T-helper 1 cell treated with Interleukin-12 subunit alpha and Interleukin-12 subunit beta and Interleukin-4 antibody, amounts not matched to agents 30 ng/mL and 1 ng/mL, for 36 hours (primary cell): ENCODE measurements around the gene UVSSA. TPM values are rescaled to one million over a fixed set of nuclear protein-coding genes. Genes with fewer than 3 reads are reported as not detected.

Source experiments
- intact Hi-C: fragments of 100-400 bp; cut with micrococcal nuclease; formaldehyde crosslinking; loops from one replicate; pipeline ENCODE4 v1.15.1; 2024
- total RNA-seq: library from RNA; stranded (reverse); gene quantifications from 2 replicates; pipeline ENCODE4 v1.2.3, GENCODE V29; 2022

Gene UVSSA
- total RNA-seq, 1 donor from 2014 or later = 25.4 TPM

- intact Hi-C loops = loop anchor here (10.0 kb wide), 1 partner anchor 810 kb away; no protein-coding TSS in a partner anchor
These were observed 47.8 kb downstream of the UVSSA start for GRCh38 chr4:1394554-1395388.

DNA sequence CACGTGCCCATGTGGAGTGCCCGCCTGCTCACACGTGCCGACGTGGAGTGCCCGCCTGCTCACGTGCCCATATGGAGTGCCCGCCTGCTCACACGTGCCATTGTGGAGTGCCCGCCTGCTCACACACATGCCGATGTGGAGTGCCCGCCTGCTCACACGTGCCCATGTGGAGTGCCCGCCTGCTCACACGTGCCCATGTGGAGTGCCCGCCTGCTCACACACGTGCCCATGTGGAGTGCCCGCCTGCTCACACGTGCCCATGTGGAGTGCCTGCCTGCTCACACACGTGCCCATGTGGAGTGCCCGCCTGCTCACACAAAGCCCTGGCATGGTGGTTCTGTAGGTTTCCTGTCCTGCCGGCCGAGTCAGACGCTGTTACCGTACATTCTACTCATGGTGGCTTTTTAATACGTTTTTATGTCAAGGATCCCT, 48.4 kb downstream of the UVSSA start:
- intact Hi-C loops = loop anchor here (10.0 kb wide), 1 partner anchor 811 kb away; no protein-coding TSS in a partner anchor

GRCh38 chr4:1395941-1396805, 49.2 kb downstream of the UVSSA start:
- intact Hi-C loops = loop anchor here (10.0 kb wide), 1 partner anchor 811 kb away; no protein-coding TSS in a partner anchor

GRCh38 chr4:1396806-1397455, 49.9 kb downstream of the UVSSA start:
- intact Hi-C loops = loop anchor here (10.0 kb wide), 1 partner anchor 812 kb away; no protein-coding TSS in a partner anchor

- intact Hi-C loops = loop anchor here (10.0 kb wide), 1 partner anchor 814 kb away; no protein-coding TSS in a partner anchor
These were observed 51.9 kb downstream of the UVSSA start for GRCh38 chr4:1398681-1399507.

- intact Hi-C loops = loop anchor here (10.0 kb wide), 1 partner anchor 815 kb away; no protein-coding TSS in a partner anchor
These were observed 52.6 kb downstream of the UVSSA start for GRCh38 chr4:1399508-1400190.

- intact Hi-C loops = no loop called here
These were observed 53.3 kb downstream of the UVSSA start for GRCh38 chr4:1400191-1400805.

DNA sequence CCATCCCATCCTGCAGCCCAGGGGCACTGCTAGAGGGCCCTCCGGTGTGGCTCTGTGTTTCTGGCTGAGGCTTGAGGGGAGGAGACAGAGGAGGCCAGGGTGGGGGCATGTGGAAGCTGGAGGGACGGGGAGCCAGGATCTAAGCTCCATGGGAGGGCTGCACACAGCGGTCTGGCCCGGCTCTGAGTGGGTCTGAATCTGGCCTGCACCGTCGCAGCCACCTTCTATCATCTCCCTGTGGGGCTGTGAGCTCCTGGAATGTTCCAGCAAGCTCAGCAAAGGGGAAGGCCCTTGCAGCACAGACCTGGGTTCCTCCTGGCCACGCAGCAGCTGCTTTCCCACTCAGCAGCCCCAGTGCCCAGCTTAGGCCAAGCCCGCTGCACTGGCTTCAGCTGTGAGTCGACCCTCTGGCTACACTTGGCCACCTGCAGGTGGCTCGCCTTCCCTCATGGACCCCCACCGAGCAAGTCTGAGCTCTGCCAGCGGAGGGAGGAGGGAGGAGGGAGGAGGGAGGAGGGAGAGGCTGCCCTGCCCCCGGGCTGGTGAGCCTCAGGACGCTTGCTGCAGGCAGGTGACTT, 53.9 kb downstream of the UVSSA start:
- intact Hi-C loops = no loop called here

DNA sequence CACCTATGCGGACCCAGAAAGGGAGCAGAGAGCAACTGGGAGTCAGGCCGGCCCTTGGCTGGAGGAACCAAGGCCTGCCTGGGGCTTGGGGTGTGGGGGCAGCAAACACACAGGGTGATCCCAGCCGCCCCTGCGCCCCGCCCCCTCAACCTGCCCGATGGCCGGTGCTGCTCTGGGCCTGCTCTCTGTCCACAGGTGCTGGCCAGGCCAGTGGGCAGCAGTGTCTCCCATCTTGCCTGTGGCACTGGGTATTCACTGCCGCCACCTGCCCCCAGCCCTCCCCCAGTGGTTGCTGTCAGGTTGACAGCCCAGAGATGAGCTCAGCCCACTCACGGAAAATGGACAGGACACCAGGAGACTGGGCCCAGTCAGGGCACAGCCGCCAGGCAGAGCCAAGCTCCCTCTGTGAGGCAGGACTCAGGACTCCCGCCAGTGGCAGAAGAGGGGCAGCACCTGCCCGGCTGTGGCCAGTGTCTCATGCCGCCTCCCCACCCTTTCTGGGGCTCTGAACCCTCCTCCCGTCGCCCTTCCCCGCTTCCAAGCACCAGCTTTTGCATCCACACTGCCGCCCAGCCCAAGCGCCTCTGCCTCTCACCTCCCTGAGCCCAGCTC, 54.5 kb downstream of the UVSSA start:
- intact Hi-C loops = no loop called here

GRCh38 chr4:1402021-1402515, 55.1 kb downstream of the UVSSA start:
- intact Hi-C loops = no loop called here

GRCh38 chr4:1402516-1403091, 55.6 kb downstream of the UVSSA start:
- intact Hi-C loops = no loop called here

- intact Hi-C loops = no loop called here
These were observed 56.2 kb downstream of the UVSSA start for GRCh38 chr4:1403177-1403583.

- intact Hi-C loops = no loop called here
These were observed 56.9 kb downstream of the UVSSA start for GRCh38 chr4:1403591-1404572.

DNA sequence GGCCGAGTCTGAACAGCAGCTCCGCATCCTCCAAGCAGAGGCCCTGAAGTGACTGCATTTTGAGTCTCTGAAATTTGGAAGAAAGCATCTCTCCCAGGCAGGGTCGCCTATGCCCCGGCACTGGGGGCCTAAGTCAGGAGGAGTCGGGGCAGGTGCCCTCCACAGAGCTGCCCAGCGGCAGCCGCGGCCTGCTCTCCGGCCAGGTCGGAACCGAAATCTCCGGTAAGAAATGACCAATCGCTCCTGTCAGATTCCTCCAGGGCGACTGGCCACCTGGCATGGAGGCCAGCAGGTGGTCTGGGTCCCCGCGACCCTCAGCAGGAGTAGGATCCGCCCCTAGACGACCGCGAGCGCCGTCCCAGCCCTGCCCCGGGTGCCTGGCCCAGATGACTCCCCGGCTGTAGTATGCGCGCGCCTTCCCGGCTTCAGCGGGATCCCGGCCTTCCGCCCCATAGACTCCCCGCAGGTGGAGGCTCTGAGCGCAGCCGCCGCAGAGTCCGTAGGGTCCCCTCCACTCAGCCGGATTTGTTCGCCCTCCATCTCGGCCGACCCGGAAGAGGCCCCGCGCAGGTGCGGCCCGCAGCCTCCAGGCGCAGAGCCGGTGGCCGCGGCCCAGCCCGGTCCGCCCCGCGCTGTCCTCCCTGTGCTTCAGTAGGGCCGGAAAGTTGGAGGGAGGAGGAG, 57.7 kb downstream of the UVSSA start:
- intact Hi-C loops = no loop called here

GRCh38 chr4:1405254-1405635, 58.2 kb downstream of the UVSSA start:
- intact Hi-C loops = no loop called here
